GM12874 (cell line): ENCODE results near the gene KRTAP10-10.

Experiments used
- TF ChIP-seq, protein P1 (sequence below): IDR thresholded peaks from 2 replicates; pipeline ENCODE4 v1.5.1; 2011; ENCODE audit warnings: low read depth, mild to moderate bottlenecking, control low read depth, low read length, moderate library complexity; ENCODE audit not compliant: insufficient read depth

Gene KRTAP10-10, protein sequence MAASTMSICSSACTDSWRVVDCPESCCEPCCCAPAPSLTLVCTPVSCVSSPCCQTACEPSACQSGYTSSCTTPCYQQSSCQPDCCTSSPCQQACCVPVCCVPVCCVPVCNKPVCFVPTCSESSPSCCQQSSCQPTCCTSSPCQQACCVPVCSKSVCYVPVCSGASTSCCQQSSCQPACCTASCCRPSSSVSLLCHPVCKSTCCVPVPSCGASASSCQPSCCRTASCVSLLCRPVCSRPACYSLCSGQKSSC

GRCh38 chr21:44637018-44637850 is at the start of gene KRTAP10-10:
Gene KRTAP10-10, plus strand, starts transcription at chr21:44637356. Its CDS starts 62 bp downstream, at chr21:44637418.
- TF ChIP-seq, protein P1, sequence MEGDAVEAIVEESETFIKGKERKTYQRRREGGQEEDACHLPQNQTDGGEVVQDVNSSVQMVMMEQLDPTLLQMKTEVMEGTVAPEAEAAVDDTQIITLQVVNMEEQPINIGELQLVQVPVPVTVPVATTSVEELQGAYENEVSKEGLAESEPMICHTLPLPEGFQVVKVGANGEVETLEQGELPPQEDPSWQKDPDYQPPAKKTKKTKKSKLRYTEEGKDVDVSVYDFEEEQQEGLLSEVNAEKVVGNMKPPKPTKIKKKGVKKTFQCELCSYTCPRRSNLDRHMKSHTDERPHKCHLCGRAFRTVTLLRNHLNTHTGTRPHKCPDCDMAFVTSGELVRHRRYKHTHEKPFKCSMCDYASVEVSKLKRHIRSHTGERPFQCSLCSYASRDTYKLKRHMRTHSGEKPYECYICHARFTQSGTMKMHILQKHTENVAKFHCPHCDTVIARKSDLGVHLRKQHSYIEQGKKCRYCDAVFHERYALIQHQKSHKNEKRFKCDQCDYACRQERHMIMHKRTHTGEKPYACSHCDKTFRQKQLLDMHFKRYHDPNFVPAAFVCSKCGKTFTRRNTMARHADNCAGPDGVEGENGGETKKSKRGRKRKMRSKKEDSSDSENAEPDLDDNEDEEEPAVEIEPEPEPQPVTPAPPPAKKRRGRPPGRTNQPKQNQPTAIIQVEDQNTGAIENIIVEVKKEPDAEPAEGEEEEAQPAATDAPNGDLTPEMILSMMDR, result no peak

DNA sequence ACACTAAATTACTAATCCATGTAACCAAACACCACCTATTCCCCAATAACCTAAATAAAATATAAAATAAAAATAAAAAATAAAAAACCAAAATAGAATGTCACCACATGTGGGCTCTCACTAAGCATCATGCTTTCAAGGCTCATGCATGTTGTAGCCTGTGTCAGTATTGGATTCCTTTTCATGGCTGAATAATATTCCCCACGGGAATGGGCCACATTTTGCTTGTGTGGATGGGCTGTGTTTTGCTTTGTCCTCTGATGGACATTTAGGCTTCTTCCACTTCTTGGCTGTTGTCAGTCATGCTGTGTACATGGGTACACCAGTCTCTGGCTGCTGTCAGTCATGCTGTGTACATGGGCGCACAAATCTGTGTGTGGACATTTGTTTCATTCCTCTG is 48.1 kb upstream of the KRTAP10-10 start:
- TF ChIP-seq, protein P1, result no peak

GRCh38 chr21:44589586-44590305 is 47.4 kb upstream of the KRTAP10-10 start:
- TF ChIP-seq, protein P1, result no peak

DNA sequence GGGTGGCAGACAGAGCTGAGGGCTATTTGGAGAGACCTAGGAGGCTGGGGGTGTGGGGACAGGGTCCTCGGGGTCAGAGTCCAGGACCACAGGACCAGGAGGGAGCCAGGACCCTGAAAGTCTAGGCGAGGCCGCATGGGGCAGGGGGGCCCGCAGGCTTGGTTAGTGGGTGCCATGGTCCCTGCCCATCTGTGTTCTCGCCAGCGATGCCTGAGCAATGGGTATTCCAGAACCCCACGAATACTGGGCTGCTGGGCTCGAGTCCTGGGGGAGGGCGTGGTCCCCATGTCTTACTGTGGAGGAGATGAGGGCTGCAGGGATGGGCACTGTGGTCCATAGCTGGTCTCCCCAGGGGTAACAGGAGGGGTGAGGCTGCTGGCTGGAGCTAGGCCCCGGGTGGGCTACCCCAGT is 46.8 kb upstream of the KRTAP10-10 start:
- TF ChIP-seq, protein P1, result no peak

- TF ChIP-seq, protein P1, result no peak
These were observed 44.5 kb upstream of the KRTAP10-10 start, which contains the start of gene KRTAP10-6 for GRCh38 chr21:44592446-44593311. Gene KRTAP10-6, minus strand, starts transcription at chr21:44592505. Its CDS starts 21 bp downstream, at chr21:44592484.

- TF ChIP-seq, protein P1, result no peak
These were observed 43.4 kb upstream of the KRTAP10-10 start for GRCh38 chr21:44593598-44594405.
